Hepatocyte (in vitro differentiated cells): Measurements from ENCODE around the gene CAPZB. TPM values are rescaled to one million over a fixed set of nuclear protein-coding genes. Genes with fewer than 3 reads are reported as not detected.

Experiments used
- DNase-seq: peaks from one replicate; pipeline ENCODE4 v3.0.0-alpha.2; 2016; ENCODE audit warnings: low spot score
- H2AFZ ChIP-seq: fragments of 200-600 bp; sonication (generic); 2 replicates; pipeline ENCODE4 v1.6.0; 2016; ENCODE audit warnings: antibody characterized with exemption, mild to moderate bottlenecking
- H3K27ac ChIP-seq: fragments of 200-600 bp; sonication (generic); 2 replicates; pipeline ENCODE4 v1.5.1; 2016; ENCODE audit warnings: mild to moderate bottlenecking
- H3K27me3 ChIP-seq: fragments of 200-600 bp; sonication (generic); 2 replicates; pipeline ENCODE4 v1.6.1; 2016
- H3K36me3 ChIP-seq: fragments of 200-600 bp; sonication (generic); replicated peaks from 2 replicates; pipeline ENCODE4 v1.5.1; 2016; ENCODE audit warnings: low read depth; ENCODE audit not compliant: insufficient read depth
- H3K4me1 ChIP-seq: fragments of 200-600 bp; sonication (generic); 2 replicates; pipeline ENCODE4 v1.5.1; 2016; ENCODE audit warnings: mild to moderate bottlenecking, moderate library complexity; ENCODE audit not compliant: insufficient read depth
- H3K4me2 ChIP-seq: fragments of 200-600 bp; sonication (generic); 2 replicates; pipeline ENCODE4 v1.6.0; 2016
- H3K4me3 ChIP-seq: fragments of 200-600 bp; sonication (generic); 2 replicates; pipeline ENCODE4 v1.5.1; 2016; ENCODE audit warnings: mild to moderate bottlenecking
- H3K79me2 ChIP-seq: fragments of 200-600 bp; sonication (generic); 2 replicates; pipeline ENCODE4 v1.6.0; 2017; ENCODE audit warnings: mild to moderate bottlenecking
- H3K9me2 ChIP-seq: fragments of 200-600 bp; sonication (generic); replicated peaks from 2 replicates; pipeline ENCODE4 v1.6.0; 2017; ENCODE audit warnings: mild to moderate bottlenecking; ENCODE audit not compliant: insufficient read depth
- H3K9me3 ChIP-seq: fragments of 200-600 bp; sonication (generic); 2 replicates; pipeline ENCODE4 v1.5.1; 2016; ENCODE audit warnings: low read depth, mild to moderate bottlenecking
- H4K20me1 ChIP-seq: fragments of 200-600 bp; sonication (generic); 2 replicates; pipeline ENCODE4 v1.6.0; 2016; ENCODE audit warnings: mild to moderate bottlenecking; ENCODE audit not compliant: insufficient read depth, poor library complexity, severe bottlenecking
- CTCF ChIP-seq: fragments of 200-600 bp; sonication (generic); IDR thresholded peaks from 2 replicates; pipeline ENCODE4 v1.5.1; 2016; ENCODE audit warnings: antibody characterized with exemption, mild to moderate bottlenecking; ENCODE audit not compliant: poor library complexity
- EZH2 ChIP-seq: fragments of 200-600 bp; sonication (generic); IDR thresholded peaks from 2 replicates; pipeline ENCODE4 v1.6.1; 2016; ENCODE audit warnings: antibody characterized with exemption, mild to moderate bottlenecking, borderline replicate concordance
- EZH2phosphoT487 ChIP-seq: fragments of 200-600 bp; sonication (generic); IDR thresholded peaks from one replicate; pipeline ENCODE4 v1.6.1; 2018; ENCODE audit warnings: antibody characterized with exemption, mild to moderate bottlenecking, low read depth, moderate library complexity; ENCODE audit not compliant: unreplicated experiment, severe bottlenecking
- WGBS: methylation state at CpG from one replicate; pipeline ENCODE4 v1.1.6; 2016; ENCODE audit warnings: low lambda C conversion rate; ENCODE audit errors: missing lambda C conversion rate; 5-methylcytosine and 5-hydroxymethylcytosine counted together
- polyA plus RNA-seq: library from polyadenylated mRNA; unstranded; fragments of >200 nt; fragmentation: Nextera tagmentation; extraction: Ambion mirVana; gene quantifications from 2 replicates; pipeline ENCODE4 v1.2.1, GENCODE V29; 2016
- total RNA-seq: library from RNA; depleted of rRNA; stranded (reverse); fragments of >200 nt; gene quantifications from 2 replicates; pipeline ENCODE4 v1.2.3, GENCODE V29; 2014

Gene CAPZB
- total and polyA plus RNA-seq, 2 experiments from 2014 or later, result 139 to 261 TPM

GRCh38 chr1:19384772-19385187 is 100.6 kb downstream of the CAPZB start:
- Histone ChIP-seq H3K4me3 (no peak overlapping the region), H3K4me1 (peaks cover 40% of the 10 kb centered on the region), H3K27ac (peak overlapping the region; percentile 95), H3K79me2 (peaks cover 38% of the 10 kb centered on the region), H3K9me3 (no peaks in the 10 kb centered on the region), H4K20me1 (no peaks in the 10 kb centered on the region), H3K36me3 (no peaks in the 10 kb centered on the region), H3K9me2 (no peaks in the 10 kb centered on the region), H3K27me3 (no peaks in the 10 kb centered on the region), H3K4me2 (peak overlapping the region; percentile 59), H2AFZ (no peak overlapping the region)
- WGBS, result 77% methylated on average over 7 of the region's 7 CpGs
- peak; percentile 78 for DNase-seq
- TF ChIP-seq CTCF, result no peak
- no peak for TF ChIP-seq EZH2
- TF ChIP-seq EZH2phosphoT487, result no peak

- Histone ChIP-seq H3K4me2 (peak overlapping the region; percentile 36), H3K4me1 (peaks cover 38% of the 10 kb centered on the region), H3K4me3 (no peak overlapping the region), H2AFZ (no peak overlapping the region), H3K27me3 (no peaks in the 10 kb centered on the region), H3K9me3 (no peaks in the 10 kb centered on the region), H3K27ac (peak overlapping the region; percentile 95), H3K36me3 (no peaks in the 10 kb centered on the region), H3K79me2 (peaks cover 31% of the 10 kb centered on the region), H3K9me2 (no peaks in the 10 kb centered on the region), H4K20me1 (no peaks in the 10 kb centered on the region)
- DNase-seq, result peak; percentile 77
- TF ChIP-seq CTCF (no peak), EZH2phosphoT487 (no peak), EZH2 (no peak)
- WGBS, result 72% methylated on average over 4 of the region's 4 CpGs
Observed at GRCh38 chr1:19384113-19384512, 101.2 kb downstream of the CAPZB start.

GRCh38 chr1:19382222-19382621 is 103.1 kb downstream of the CAPZB start:
- H3K9me2 ChIP-seq, result no peaks in the 10 kb centered on the region
- H4K20me1 ChIP-seq, result no peaks in the 10 kb centered on the region
- TF ChIP-seq EZH2phosphoT487 (no peak), EZH2 (no peak), CTCF (no peak)
- H3K27me3 ChIP-seq, result no peaks in the 10 kb centered on the region
- H3K9me3 ChIP-seq, result no peaks in the 10 kb centered on the region
- DNase-seq, result no peak
- H3K27ac ChIP-seq, result no peak overlapping the region
- H3K4me3 ChIP-seq, result no peak overlapping the region
- H3K4me1 ChIP-seq, result peaks cover 35% of the 10 kb centered on the region
- peaks cover 13% of the 10 kb centered on the region for H3K79me2 ChIP-seq
- H2AFZ ChIP-seq, result no peak overlapping the region
- H3K36me3 ChIP-seq, result no peaks in the 10 kb centered on the region
- H3K4me2 ChIP-seq, result no peak overlapping the region
- 52% methylated on average over 4 of the region's 4 CpGs for WGBS

- H4K20me1 ChIP-seq, result no peaks in the 10 kb centered on the region
- no peak for DNase-seq
- H3K4me1 ChIP-seq, result peaks cover 27% of the 10 kb centered on the region
- no peak overlapping the region for H2AFZ ChIP-seq
- no peak overlapping the region for H3K4me2 ChIP-seq
- WGBS, result 94% methylated on average over 6 of the region's 6 CpGs
- H3K9me2 ChIP-seq, result no peaks in the 10 kb centered on the region
- no peak overlapping the region for H3K4me3 ChIP-seq
- H3K27ac ChIP-seq, result no peak overlapping the region
- TF ChIP-seq EZH2phosphoT487 (no peak), EZH2 (no peak), CTCF (no peak)
- no peaks in the 10 kb centered on the region for H3K9me3 ChIP-seq
- H3K36me3 ChIP-seq, result no peaks in the 10 kb centered on the region
- H3K79me2 ChIP-seq, result peaks cover 6% of the 10 kb centered on the region
- no peaks in the 10 kb centered on the region for H3K27me3 ChIP-seq
Observed at GRCh38 chr1:19381261-19381660, 104.1 kb downstream of the CAPZB start.
